ENCODE measurements around the gene FOXO1.

The FOXO1 gene

GRCh38 chr13:40556453-40556852 lies 110.0 kb downstream of the FOXO1 start:
- Histone ChIP-seq H2BK120ac (ENCODE audit: insufficient read depth, low read length, poor library complexity) (no peak overlapping the region), H3K27me3 (ENCODE audit: insufficient read depth, low read length) (no peaks in the 10 kb centered on the region), H4K12ac (ENCODE audit: low read depth, low read length) (no peak overlapping the region), H2AFZ (ENCODE audit: insufficient read depth, low read length, poor library complexity) (no peak overlapping the region), H3K23ac (ENCODE audit: low read length) (no peak overlapping the region), H3K14ac (ENCODE audit: low read length) (no peak overlapping the region), H3K18ac (ENCODE audit: low read length) (no peak overlapping the region), H2AK5ac (ENCODE audit: low read length) (no peak overlapping the region), H3K79me1 (ENCODE audit: low read length) (peaks cover 16% of the 10 kb centered on the region), H4K8ac (ENCODE audit: low read depth, low read length) (no peak overlapping the region), H3K27ac (ENCODE audit: low read depth, low read length) (peak overlapping the region; percentile 66), H3K4me2 (ENCODE audit: low read length) (no peak overlapping the region), H3K9me3 (ENCODE audit: insufficient read depth, low read depth, low read length) (no peaks in the 10 kb centered on the region), H3K4me3 (ENCODE audit: low read depth, low read length) (no peak overlapping the region), H3K4me1 (ENCODE audit: control insufficient read depth in 1 of 2, insufficient read depth in 2 of 2, low read length in 2 of 2) (peaks cover 9 to 30% of the 10 kb centered on the region in 2 experiments), H3K36me3 (ENCODE audit: control insufficient read depth in 1 of 2, insufficient read depth in 2 of 2, low read length in 2 of 2) (peaks cover 9 to 13% of the 10 kb centered on the region in 2 experiments), H2BK5ac (ENCODE audit: low read depth, low read length, poor library complexity) (no peak overlapping the region), H3K4ac (ENCODE audit: low read depth, low read length) (no peak overlapping the region), H3K9ac (ENCODE audit: low read length) (no peak overlapping the region), H3K79me2 (ENCODE audit: control insufficient read depth, insufficient read depth, low read length, poor library complexity) (peaks cover 4% of the 10 kb centered on the region), H4K91ac (ENCODE audit: low read depth, low read length) (no peak overlapping the region), H2BK12ac (ENCODE audit: low read length) (no peak overlapping the region)
- peak; percentile 33 to 70 for DNase-seq

GRCh38 chr13:40553356-40553755 lies 113.1 kb downstream of the FOXO1 start:
- no peak overlapping the region for H3K4ac ChIP-seq (ENCODE audit: low read depth, low read length)
- no peak overlapping the region for H2AFZ ChIP-seq (ENCODE audit: insufficient read depth, low read length, poor library complexity)
- no peaks in the 10 kb centered on the region for H3K36me3 ChIP-seq (ENCODE audit: control insufficient read depth in 1 of 2, insufficient read depth in 2 of 2, low read length in 2 of 2)
- H4K8ac ChIP-seq (ENCODE audit: low read depth, low read length), result no peak overlapping the region
- DNase-seq, result no peak
- H2AK5ac ChIP-seq (ENCODE audit: low read length), result no peak overlapping the region
- no peak overlapping the region for H2BK12ac ChIP-seq (ENCODE audit: low read length)
- no peak overlapping the region for H2BK120ac ChIP-seq (ENCODE audit: insufficient read depth, low read length, poor library complexity)
- no peak overlapping the region for H3K23ac ChIP-seq (ENCODE audit: low read length)
- no peaks in the 10 kb centered on the region for H3K27me3 ChIP-seq (ENCODE audit: insufficient read depth, low read length)
- H3K4me2 ChIP-seq (ENCODE audit: low read length), result no peak overlapping the region
- H3K4me1 ChIP-seq (ENCODE audit: control insufficient read depth in 1 of 2, insufficient read depth in 2 of 2, low read length in 2 of 2), result peaks cover 18 to 40% of the 10 kb centered on the region in 2 experiments
- no peaks in the 10 kb centered on the region for H3K9me3 ChIP-seq (ENCODE audit: insufficient read depth, low read depth, low read length)
- H3K79me1 ChIP-seq (ENCODE audit: low read length), result peaks cover 21% of the 10 kb centered on the region
- WGBS (ENCODE audit: extremely low coverage, insufficient coverage, insufficient read length), result no CpG with 5 or more reads among the region's 3 CpGs
- peak overlapping the region; percentile 54 for H3K27ac ChIP-seq (ENCODE audit: low read depth, low read length)
- no peak overlapping the region for H2BK5ac ChIP-seq (ENCODE audit: low read depth, low read length, poor library complexity)
- H3K4me3 ChIP-seq (ENCODE audit: low read depth, low read length), result no peak overlapping the region
- peaks cover 4% of the 10 kb centered on the region for H3K79me2 ChIP-seq (ENCODE audit: control insufficient read depth, insufficient read depth, low read length, poor library complexity)
- H3K9ac ChIP-seq (ENCODE audit: low read length), result no peak overlapping the region
- no peak overlapping the region for H3K14ac ChIP-seq (ENCODE audit: low read length)
- H4K12ac ChIP-seq (ENCODE audit: low read depth, low read length), result no peak overlapping the region
- H3K18ac ChIP-seq (ENCODE audit: low read length), result no peak overlapping the region
- no peak overlapping the region for H4K91ac ChIP-seq (ENCODE audit: low read depth, low read length)

GRCh38 chr13:40552895-40553294 lies 113.5 kb downstream of the FOXO1 start:
- Histone ChIP-seq H2AK5ac (ENCODE audit: low read length) (no peak overlapping the region), H3K4me2 (ENCODE audit: low read length) (no peak overlapping the region), H3K27ac (ENCODE audit: low read depth, low read length) (peak overlapping the region; percentile 54), H3K9ac (ENCODE audit: low read length) (no peak overlapping the region), H3K79me1 (ENCODE audit: low read length) (peaks cover 21% of the 10 kb centered on the region), H3K4ac (ENCODE audit: low read depth, low read length) (no peak overlapping the region), H4K8ac (ENCODE audit: low read depth, low read length) (no peak overlapping the region), H3K27me3 (ENCODE audit: insufficient read depth, low read length) (no peaks in the 10 kb centered on the region), H3K36me3 (ENCODE audit: control insufficient read depth in 1 of 2, insufficient read depth in 2 of 2, low read length in 2 of 2) (no peaks in the 10 kb centered on the region), H3K18ac (ENCODE audit: low read length) (no peak overlapping the region), H3K4me1 (ENCODE audit: control insufficient read depth in 1 of 2, insufficient read depth in 2 of 2, low read length in 2 of 2) (peaks cover 18 to 40% of the 10 kb centered on the region in 2 experiments), H4K91ac (ENCODE audit: low read depth, low read length) (peak overlapping the region; percentile 1), H3K9me3 (ENCODE audit: insufficient read depth, low read depth, low read length) (no peaks in the 10 kb centered on the region), H2BK12ac (ENCODE audit: low read length) (no peak overlapping the region), H3K79me2 (ENCODE audit: control insufficient read depth, insufficient read depth, low read length, poor library complexity) (peaks cover 4% of the 10 kb centered on the region), H3K4me3 (ENCODE audit: low read depth, low read length) (no peak overlapping the region), H3K14ac (ENCODE audit: low read length) (no peak overlapping the region), H2BK120ac (ENCODE audit: insufficient read depth, low read length, poor library complexity) (no peak overlapping the region), H2AFZ (ENCODE audit: insufficient read depth, low read length, poor library complexity) (no peak overlapping the region), H2BK5ac (ENCODE audit: low read depth, low read length, poor library complexity) (no peak overlapping the region), H3K23ac (ENCODE audit: low read length) (no peak overlapping the region), H4K12ac (ENCODE audit: low read depth, low read length) (no peak overlapping the region)
- WGBS (ENCODE audit: extremely low coverage, insufficient coverage, insufficient read length), result no CpG with 5 or more reads among the region's 6 CpGs
- peak; percentile 82 to 93 for DNase-seq

GRCh38 chr13:40550130-40550529 lies 116.3 kb downstream of the FOXO1 start:
- Histone ChIP-seq H3K4me2 (ENCODE audit: low read length) (no peak overlapping the region), H3K9me3 (ENCODE audit: insufficient read depth, low read depth, low read length) (no peaks in the 10 kb centered on the region), H3K18ac (ENCODE audit: low read length) (no peak overlapping the region), H3K27ac (ENCODE audit: low read depth, low read length) (peak overlapping the region; percentile 28), H2BK5ac (ENCODE audit: low read depth, low read length, poor library complexity) (peak overlapping the region; percentile 18), H3K27me3 (ENCODE audit: insufficient read depth, low read length) (no peaks in the 10 kb centered on the region), H2AK5ac (ENCODE audit: low read length) (no peak overlapping the region), H2AFZ (ENCODE audit: insufficient read depth, low read length, poor library complexity) (no peak overlapping the region), H2BK12ac (ENCODE audit: low read length) (no peak overlapping the region), H3K23ac (ENCODE audit: low read length) (no peak overlapping the region), H3K4me3 (ENCODE audit: low read depth, low read length) (no peak overlapping the region), H3K14ac (ENCODE audit: low read length) (no peak overlapping the region), H3K79me2 (ENCODE audit: control insufficient read depth, insufficient read depth, low read length, poor library complexity) (peaks cover 2% of the 10 kb centered on the region), H3K36me3 (ENCODE audit: control insufficient read depth in 1 of 2, insufficient read depth in 2 of 2, low read length in 2 of 2) (no peaks in the 10 kb centered on the region), H4K12ac (ENCODE audit: low read depth, low read length) (no peak overlapping the region), H3K4ac (ENCODE audit: low read depth, low read length) (no peak overlapping the region), H3K79me1 (ENCODE audit: low read length) (peaks cover 23% of the 10 kb centered on the region), H4K91ac (ENCODE audit: low read depth, low read length) (no peak overlapping the region), H3K4me1 (ENCODE audit: control insufficient read depth in 1 of 2, insufficient read depth in 2 of 2, low read length in 2 of 2) (peaks cover 23 to 43% of the 10 kb centered on the region in 2 experiments), H2BK120ac (ENCODE audit: insufficient read depth, low read length, poor library complexity) (no peak overlapping the region), H3K9ac (ENCODE audit: low read length) (no peak overlapping the region), H4K8ac (ENCODE audit: low read depth, low read length) (no peak overlapping the region)
- no peak for DNase-seq
- WGBS (ENCODE audit: extremely low coverage, insufficient coverage, insufficient read length), result no CpG with 5 or more reads among the region's 2 CpGs
